HEK293 (cell line): ENCODE data around the gene SBF2.

ENCODE experiments used
- GLIS2 ChIP-seq: fragments of 450-650 bp; formaldehyde crosslinking; IDR thresholded peaks from 2 replicates; pipeline ENCODE4 v1.5.1; 2016; ENCODE audit warnings: missing biosample characterization, missing genetic modification characterization
- IKZF3 ChIP-seq: fragments of 450-650 bp; IDR thresholded peaks from 2 replicates; pipeline ENCODE4 v1.5.0; 2018; ENCODE audit warnings: missing biosample characterization, mild to moderate bottlenecking, missing genetic modification characterization, moderate library complexity
- SCRT1 ChIP-seq: fragments of 450-650 bp; formaldehyde crosslinking; IDR thresholded peaks from 2 replicates; pipeline ENCODE4 v1.5.1; 2016; ENCODE audit warnings: missing biosample characterization, missing genetic modification characterization, borderline replicate concordance
- SP3 ChIP-seq: fragments of 450-650 bp; formaldehyde crosslinking; IDR thresholded peaks from 2 replicates; pipeline ENCODE4 v1.5.1; 2016; ENCODE audit warnings: missing biosample characterization, missing genetic modification characterization
- SP7 ChIP-seq: fragments of 450-650 bp; formaldehyde crosslinking; IDR thresholded peaks from 2 replicates; pipeline ENCODE4 v1.5.1; 2016; ENCODE audit warnings: missing biosample characterization, missing genetic modification characterization
- ZBTB20 ChIP-seq: fragments of 450-650 bp; formaldehyde crosslinking; IDR thresholded peaks from 2 replicates; pipeline ENCODE4 v1.5.1; 2016; ENCODE audit warnings: missing biosample characterization, missing genetic modification characterization
- ZBTB48 ChIP-seq: fragments of 450-650 bp; formaldehyde crosslinking; IDR thresholded peaks from 2 replicates; pipeline ENCODE4 v1.5.1; 2016; ENCODE audit warnings: missing biosample characterization, missing genetic modification characterization
- ZBTB8A ChIP-seq: fragments of 450-650 bp; formaldehyde crosslinking; IDR thresholded peaks from 2 replicates; pipeline ENCODE4 v1.5.1; 2016; ENCODE audit warnings: missing biosample characterization, missing genetic modification characterization
- ZEB2 ChIP-seq: fragments of 450-650 bp; formaldehyde crosslinking; IDR thresholded peaks from 2 replicates; pipeline ENCODE4 v1.5.1; 2016; ENCODE audit warnings: missing biosample characterization, missing genetic modification characterization
- ZIC2 ChIP-seq: fragments of 450-650 bp; formaldehyde crosslinking; IDR thresholded peaks from 2 replicates; pipeline ENCODE4 v1.5.1; 2016; ENCODE audit warnings: missing biosample characterization, missing genetic modification characterization
- ZNF341 ChIP-seq: fragments of 450-650 bp; formaldehyde crosslinking; IDR thresholded peaks from 2 replicates; pipeline ENCODE4; 2016; ENCODE audit warnings: low read depth, missing biosample characterization, missing genetic modification characterization
- ZNF366 ChIP-seq: fragments of 450-650 bp; formaldehyde crosslinking; conservative IDR thresholded peaks from 2 replicates; pipeline ENCODE4 v1.5.1; 2016; ENCODE audit warnings: missing biosample characterization, missing genetic modification characterization
- ZNF416 ChIP-seq: fragments of 450-650 bp; formaldehyde crosslinking; IDR thresholded peaks from 2 replicates; pipeline ENCODE4 v1.5.1; 2016; ENCODE audit warnings: missing biosample characterization, missing genetic modification characterization
- ZNF555 ChIP-seq: fragments of 450-650 bp; formaldehyde crosslinking; conservative IDR thresholded peaks from 2 replicates; pipeline ENCODE4 v1.5.1; 2017; ENCODE audit warnings: missing biosample characterization, mild to moderate bottlenecking, missing genetic modification characterization, inconsistent platforms
- ZNF558 ChIP-seq: fragments of 450-650 bp; formaldehyde crosslinking; IDR thresholded peaks from 2 replicates; pipeline ENCODE4 v1.5.1; 2016; ENCODE audit warnings: missing biosample characterization, missing genetic modification characterization
- ZNF561 ChIP-seq: fragments of 450-650 bp; IDR thresholded peaks from 2 replicates; pipeline ENCODE4 v1.5.1; 2018; ENCODE audit warnings: missing biosample characterization, missing genetic modification characterization, borderline replicate concordance
- ZNF600 ChIP-seq: fragments of 450-650 bp; formaldehyde crosslinking; IDR thresholded peaks from 2 replicates; pipeline ENCODE4 v1.5.1; 2016; ENCODE audit warnings: missing biosample characterization, missing genetic modification characterization
- ZNF664 ChIP-seq: fragments of 450-650 bp; formaldehyde crosslinking; IDR thresholded peaks from 2 replicates; pipeline ENCODE4 v1.5.1; 2016; ENCODE audit warnings: missing biosample characterization, missing genetic modification characterization
- ZNF76 ChIP-seq: fragments of 450-650 bp; formaldehyde crosslinking; IDR thresholded peaks from 2 replicates; pipeline ENCODE4; 2016; ENCODE audit warnings: low read depth, missing biosample characterization, missing genetic modification characterization, borderline replicate concordance
- ZSCAN30 ChIP-seq: fragments of 450-650 bp; IDR thresholded peaks from 2 replicates; pipeline ENCODE4 v1.5.1; 2018; ENCODE audit warnings: missing biosample characterization, mild to moderate bottlenecking, missing genetic modification characterization, moderate library complexity
- ZXDB ChIP-seq: fragments of 450-650 bp; formaldehyde crosslinking; IDR thresholded peaks from 2 replicates; pipeline ENCODE4 v1.5.1; 2016; ENCODE audit warnings: missing biosample characterization, missing genetic modification characterization
- TF ChIP-seq, protein P1 (sequence below): fragments of 450-650 bp; formaldehyde crosslinking; IDR thresholded peaks from 2 replicates; pipeline ENCODE4 v1.5.1; 2016; ENCODE audit warnings: missing biosample characterization, missing genetic modification characterization
- TF ChIP-seq, protein P2 (sequence below): fragments of 450-650 bp; formaldehyde crosslinking; optimal IDR thresholded peaks from 2 replicates; pipeline ENCODE3; 2016; ENCODE audit warnings: missing biosample characterization, mild to moderate bottlenecking, missing genetic modification characterization
- TF ChIP-seq, protein P3 (sequence below): sonication (generic); formaldehyde crosslinking; IDR thresholded peaks from 2 replicates; pipeline ENCODE4 v1.8.1; 2022; ENCODE audit warnings: mild to moderate bottlenecking, moderate library complexity, missing genetic modification reagents
- TF ChIP-seq, protein P4 (sequence below): fragments of 450-650 bp; formaldehyde crosslinking; IDR thresholded peaks from 2 replicates; pipeline ENCODE4 v1.5.1; 2016; ENCODE audit warnings: missing biosample characterization, missing genetic modification characterization
- TF ChIP-seq, protein P5 (sequence below): fragments of 450-650 bp; formaldehyde crosslinking; IDR thresholded peaks from 2 replicates; pipeline ENCODE4 v1.5.1; 2016; ENCODE audit warnings: missing biosample characterization, missing genetic modification characterization
- TF ChIP-seq, protein P6 (sequence below): fragments of 450-650 bp; formaldehyde crosslinking; IDR thresholded peaks from 2 replicates; pipeline ENCODE4 v1.5.1; 2016; ENCODE audit warnings: missing biosample characterization, missing genetic modification characterization

SBF2 gene

DNA sequence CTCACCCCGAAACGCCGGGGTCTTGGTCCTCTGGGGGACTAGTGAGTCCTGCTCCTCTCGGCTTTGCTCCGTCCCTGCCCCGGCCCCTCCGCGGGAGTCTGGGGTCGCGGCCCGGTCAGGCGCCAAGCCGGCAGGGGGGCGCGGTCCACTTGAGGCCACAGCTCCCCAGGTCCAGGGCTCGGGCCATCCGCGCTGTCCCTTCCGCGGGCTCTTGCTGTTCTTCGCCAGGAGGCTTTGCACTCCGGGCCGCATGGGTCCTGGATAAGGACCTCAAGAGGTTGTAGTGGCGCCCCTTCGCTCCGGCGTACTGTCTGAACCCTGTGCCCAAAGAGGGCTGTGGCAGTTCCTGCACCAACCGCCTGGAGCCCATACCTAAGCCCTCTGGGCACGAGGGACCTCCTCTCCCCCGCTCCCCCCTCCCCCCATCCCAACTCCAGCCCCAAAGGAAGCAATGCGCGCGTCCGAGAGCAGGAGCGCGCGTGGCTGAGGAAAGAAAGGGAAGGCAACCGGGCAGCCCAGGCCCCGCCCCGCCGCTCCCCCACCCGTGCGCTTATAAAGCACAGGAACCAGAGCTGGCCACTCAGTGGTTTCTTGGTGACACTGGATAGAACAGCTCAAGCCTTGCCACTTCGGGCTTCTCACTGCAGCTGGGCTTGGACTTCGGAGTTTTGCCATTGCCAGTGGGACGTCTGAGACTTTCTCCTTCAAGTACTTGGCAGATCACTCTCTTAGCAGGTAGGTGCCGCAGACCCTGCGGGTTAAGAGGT, 10.7 kb upstream of the SBF2 start, which contains the start of gene ADM (continued):
- TF ChIP-seq, protein P1, sequence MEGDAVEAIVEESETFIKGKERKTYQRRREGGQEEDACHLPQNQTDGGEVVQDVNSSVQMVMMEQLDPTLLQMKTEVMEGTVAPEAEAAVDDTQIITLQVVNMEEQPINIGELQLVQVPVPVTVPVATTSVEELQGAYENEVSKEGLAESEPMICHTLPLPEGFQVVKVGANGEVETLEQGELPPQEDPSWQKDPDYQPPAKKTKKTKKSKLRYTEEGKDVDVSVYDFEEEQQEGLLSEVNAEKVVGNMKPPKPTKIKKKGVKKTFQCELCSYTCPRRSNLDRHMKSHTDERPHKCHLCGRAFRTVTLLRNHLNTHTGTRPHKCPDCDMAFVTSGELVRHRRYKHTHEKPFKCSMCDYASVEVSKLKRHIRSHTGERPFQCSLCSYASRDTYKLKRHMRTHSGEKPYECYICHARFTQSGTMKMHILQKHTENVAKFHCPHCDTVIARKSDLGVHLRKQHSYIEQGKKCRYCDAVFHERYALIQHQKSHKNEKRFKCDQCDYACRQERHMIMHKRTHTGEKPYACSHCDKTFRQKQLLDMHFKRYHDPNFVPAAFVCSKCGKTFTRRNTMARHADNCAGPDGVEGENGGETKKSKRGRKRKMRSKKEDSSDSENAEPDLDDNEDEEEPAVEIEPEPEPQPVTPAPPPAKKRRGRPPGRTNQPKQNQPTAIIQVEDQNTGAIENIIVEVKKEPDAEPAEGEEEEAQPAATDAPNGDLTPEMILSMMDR = peak; percentile 88
- TF ChIP-seq SP7 (tag by site-specific recombination) (peak; percentile 53), ZBTB48 (tag by site-specific recombination) (peak; percentile 50), ZEB2 (peak; percentile 51; the same call in 1 of the 2 replicates), ZNF558 (tag by site-specific recombination) (0 out of 2 replicates have a peak, but pooled peaks have one; percentile 13), ZNF664 (tag by site-specific recombination) (no peak), IKZF3 (tag by site-specific recombination) (peak; percentile 90), ZNF341 (tag by site-specific recombination) (peak; percentile 79), ZNF76 (peak; percentile 13; the same call in 1 of the 2 replicates), ZNF600 (tag by site-specific recombination) (peak; percentile 76; the same call in 1 of the 2 replicates), ZNF416 (tag by site-specific recombination) (no peak), SP3 (tag by site-specific recombination) (peak; percentile 59), ZSCAN30 (0 out of 2 replicates have a peak, but pooled peaks have one; percentile 0), ZNF366 (tag by site-specific recombination) (peak; percentile 52; the same call in 1 of the 2 replicates), ZIC2 (tag by site-specific recombination) (peak; percentile 60), ZBTB8A (tag by site-specific recombination) (peak; percentile 98), ZNF555 (no peak), GLIS2 (peak; percentile 85), ZXDB (tag by site-specific recombination) (peak; percentile 66), ZNF561 (tag by site-specific recombination) (peak; percentile 14; the same call in 1 of the 2 replicates), ZBTB20 (peak; percentile 37; the same call in 1 of the 2 replicates), SCRT1 (tag by site-specific recombination) (no peak)
- TF ChIP-seq, protein P2, sequence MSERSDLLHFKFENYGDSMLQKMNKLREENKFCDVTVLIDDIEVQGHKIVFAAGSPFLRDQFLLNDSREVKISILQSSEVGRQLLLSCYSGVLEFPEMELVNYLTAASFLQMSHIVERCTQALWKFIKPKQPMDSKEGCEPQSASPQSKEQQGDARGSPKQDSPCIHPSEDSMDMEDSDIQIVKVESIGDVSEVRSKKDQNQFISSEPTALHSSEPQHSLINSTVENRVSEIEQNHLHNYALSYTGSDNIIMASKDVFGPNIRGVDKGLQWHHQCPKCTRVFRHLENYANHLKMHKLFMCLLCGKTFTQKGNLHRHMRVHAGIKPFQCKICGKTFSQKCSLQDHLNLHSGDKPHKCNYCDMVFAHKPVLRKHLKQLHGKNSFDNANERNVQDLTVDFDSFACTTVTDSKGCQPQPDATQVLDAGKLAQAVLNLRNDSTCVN = peak; percentile 76
- TF ChIP-seq, protein P3, sequence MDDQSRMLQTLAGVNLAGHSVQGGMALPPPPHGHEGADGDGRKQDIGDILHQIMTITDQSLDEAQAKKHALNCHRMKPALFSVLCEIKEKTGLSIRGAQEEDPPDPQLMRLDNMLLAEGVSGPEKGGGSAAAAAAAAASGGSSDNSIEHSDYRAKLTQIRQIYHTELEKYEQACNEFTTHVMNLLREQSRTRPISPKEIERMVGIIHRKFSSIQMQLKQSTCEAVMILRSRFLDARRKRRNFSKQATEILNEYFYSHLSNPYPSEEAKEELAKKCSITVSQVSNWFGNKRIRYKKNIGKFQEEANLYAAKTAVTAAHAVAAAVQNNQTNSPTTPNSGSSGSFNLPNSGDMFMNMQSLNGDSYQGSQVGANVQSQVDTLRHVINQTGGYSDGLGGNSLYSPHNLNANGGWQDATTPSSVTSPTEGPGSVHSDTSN (CRISPR knock-in tag) = peak; percentile 14; the same call in 1 of the 2 replicates
- TF ChIP-seq, protein P4, sequence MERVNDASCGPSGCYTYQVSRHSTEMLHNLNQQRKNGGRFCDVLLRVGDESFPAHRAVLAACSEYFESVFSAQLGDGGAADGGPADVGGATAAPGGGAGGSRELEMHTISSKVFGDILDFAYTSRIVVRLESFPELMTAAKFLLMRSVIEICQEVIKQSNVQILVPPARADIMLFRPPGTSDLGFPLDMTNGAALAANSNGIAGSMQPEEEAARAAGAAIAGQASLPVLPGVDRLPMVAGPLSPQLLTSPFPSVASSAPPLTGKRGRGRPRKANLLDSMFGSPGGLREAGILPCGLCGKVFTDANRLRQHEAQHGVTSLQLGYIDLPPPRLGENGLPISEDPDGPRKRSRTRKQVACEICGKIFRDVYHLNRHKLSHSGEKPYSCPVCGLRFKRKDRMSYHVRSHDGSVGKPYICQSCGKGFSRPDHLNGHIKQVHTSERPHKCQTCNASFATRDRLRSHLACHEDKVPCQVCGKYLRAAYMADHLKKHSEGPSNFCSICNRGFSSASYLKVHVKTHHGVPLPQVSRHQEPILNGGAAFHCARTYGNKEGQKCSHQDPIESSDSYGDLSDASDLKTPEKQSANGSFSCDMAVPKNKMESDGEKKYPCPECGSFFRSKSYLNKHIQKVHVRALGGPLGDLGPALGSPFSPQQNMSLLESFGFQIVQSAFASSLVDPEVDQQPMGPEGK = peak; percentile 92
- TF ChIP-seq, protein P5, sequence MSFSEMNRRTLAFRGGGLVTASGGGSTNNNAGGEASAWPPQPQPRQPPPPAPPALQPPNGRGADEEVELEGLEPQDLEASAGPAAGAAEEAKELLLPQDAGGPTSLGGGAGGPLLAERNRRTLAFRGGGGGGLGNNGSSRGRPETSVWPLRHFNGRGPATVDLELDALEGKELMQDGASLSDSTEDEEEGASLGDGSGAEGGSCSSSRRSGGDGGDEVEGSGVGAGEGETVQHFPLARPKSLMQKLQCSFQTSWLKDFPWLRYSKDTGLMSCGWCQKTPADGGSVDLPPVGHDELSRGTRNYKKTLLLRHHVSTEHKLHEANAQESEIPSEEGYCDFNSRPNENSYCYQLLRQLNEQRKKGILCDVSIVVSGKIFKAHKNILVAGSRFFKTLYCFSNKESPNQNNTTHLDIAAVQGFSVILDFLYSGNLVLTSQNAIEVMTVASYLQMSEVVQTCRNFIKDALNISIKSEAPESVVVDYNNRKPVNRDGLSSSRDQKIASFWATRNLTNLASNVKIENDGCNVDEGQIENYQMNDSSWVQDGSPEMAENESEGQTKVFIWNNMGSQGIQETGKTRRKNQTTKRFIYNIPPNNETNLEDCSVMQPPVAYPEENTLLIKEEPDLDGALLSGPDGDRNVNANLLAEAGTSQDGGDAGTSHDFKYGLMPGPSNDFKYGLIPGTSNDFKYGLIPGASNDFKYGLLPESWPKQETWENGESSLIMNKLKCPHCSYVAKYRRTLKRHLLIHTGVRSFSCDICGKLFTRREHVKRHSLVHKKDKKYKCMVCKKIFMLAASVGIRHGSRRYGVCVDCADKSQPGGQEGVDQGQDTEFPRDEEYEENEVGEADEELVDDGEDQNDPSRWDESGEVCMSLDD (tag by site-specific recombination) = peak; percentile 71; the same call in 1 of the 2 replicates
- TF ChIP-seq, protein P6, sequence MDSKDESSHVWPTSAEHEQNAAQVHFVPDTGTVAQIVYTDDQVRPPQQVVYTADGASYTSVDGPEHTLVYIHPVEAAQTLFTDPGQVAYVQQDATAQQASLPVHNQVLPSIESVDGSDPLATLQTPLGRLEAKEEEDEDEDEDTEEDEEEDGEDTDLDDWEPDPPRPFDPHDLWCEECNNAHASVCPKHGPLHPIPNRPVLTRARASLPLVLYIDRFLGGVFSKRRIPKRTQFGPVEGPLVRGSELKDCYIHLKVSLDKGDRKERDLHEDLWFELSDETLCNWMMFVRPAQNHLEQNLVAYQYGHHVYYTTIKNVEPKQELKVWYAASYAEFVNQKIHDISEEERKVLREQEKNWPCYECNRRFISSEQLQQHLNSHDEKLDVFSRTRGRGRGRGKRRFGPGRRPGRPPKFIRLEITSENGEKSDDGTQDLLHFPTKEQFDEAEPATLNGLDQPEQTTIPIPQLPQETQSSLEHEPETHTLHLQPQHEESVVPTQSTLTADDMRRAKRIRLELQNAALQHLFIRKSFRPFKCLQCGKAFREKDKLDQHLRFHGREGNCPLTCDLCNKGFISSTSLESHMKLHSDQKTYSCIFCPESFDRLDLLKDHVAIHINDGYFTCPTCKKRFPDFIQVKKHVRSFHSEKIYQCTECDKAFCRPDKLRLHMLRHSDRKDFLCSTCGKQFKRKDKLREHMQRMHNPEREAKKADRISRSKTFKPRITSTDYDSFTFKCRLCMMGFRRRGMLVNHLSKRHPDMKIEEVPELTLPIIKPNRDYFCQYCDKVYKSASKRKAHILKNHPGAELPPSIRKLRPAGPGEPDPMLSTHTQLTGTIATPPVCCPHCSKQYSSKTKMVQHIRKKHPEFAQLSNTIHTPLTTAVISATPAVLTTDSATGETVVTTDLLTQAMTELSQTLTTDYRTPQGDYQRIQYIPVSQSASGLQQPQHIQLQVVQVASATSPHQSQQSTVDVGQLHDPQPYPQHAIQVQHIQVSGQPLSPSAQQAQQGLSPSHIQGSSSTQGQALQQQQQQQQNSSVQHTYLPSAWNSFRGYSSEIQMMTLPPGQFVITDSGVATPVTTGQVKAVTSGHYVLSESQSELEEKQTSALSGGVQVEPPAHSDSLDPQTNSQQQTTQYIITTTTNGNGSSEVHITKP (tag by site-specific recombination) = peak; percentile 8; the same call in 1 of the 2 replicates
